ENCODE data around the gene TRIM43. TPM values are rescaled to one million over a fixed set of nuclear protein-coding genes. Genes with fewer than 3 reads are reported as not detected.

Gene TRIM43
- polyA plus RNA-seq, 1 of the 3 experiments (the other 2 are of a cell fraction), result 0.23 TPM

- Histone ChIP-seq H3K27ac (ENCODE audit: low read depth in 2 of 2, low read length in 1 of 2) (no peak overlapping the region), H3K27me3 (ENCODE audit: insufficient read depth) (no peaks in the 10 kb centered on the region; the same call in 1 of the 2 replicates), H3F3A (replicated peaks; ENCODE audit: insufficient read depth) (peaks cover 6% of the 10 kb centered on the region), H2AFZ (ENCODE audit: low read depth) (no peak overlapping the region), H3K9me3 (no peaks in the 10 kb centered on the region), H3K4me1 (ENCODE audit: control insufficient read depth in 1 of 2, insufficient read depth in 2 of 2, low read depth in 1 of 2, low read length in 1 of 2) (no peaks in the 10 kb centered on the region), H3K4me2 (no peak overlapping the region), H3K9me2 (no peaks in the 10 kb centered on the region), H3K4me3 (ENCODE audit: low read depth in 2 of 2, low read length in 1 of 2) (no peak overlapping the region), H4K20me1 (ENCODE audit: insufficient read depth) (no peaks in the 10 kb centered on the region), H3K9ac (no peak overlapping the region), H3K36me3 (replicated peaks in 1 of 2; ENCODE audit: control insufficient read depth in 1 of 2, insufficient read depth in 2 of 2, low read length in 1 of 2) (no peaks in the 10 kb centered on the region), H3K79me2 (ENCODE audit: insufficient read depth) (no peaks in the 10 kb centered on the region)
- DNase-seq, result no peak
- TF ChIP-seq MXI1 (IDR thresholded peaks at IDR 0.05; ENCODE audit: low read depth, low read length) (no peak), TCF12 (IDR thresholded peaks at IDR 0.05) (no peak)
- POLR2A ChIA-PET, result no interaction called here
- WGBS (ENCODE audit: low lambda C conversion rate), result 51% methylated on average over 2 of the region's 2 CpGs
- CTCF ChIA-PET, result no interaction called here
These were observed 38.9 kb upstream of the TRIM43 start for GRCh38 chr2:95552911-95553310.

- POLR2A ChIA-PET, result no interaction called here
- Histone ChIP-seq H2AFZ (ENCODE audit: low read depth) (no peak overlapping the region), H3K9me2 (no peaks in the 10 kb centered on the region), H3K4me1 (ENCODE audit: control insufficient read depth in 1 of 2, insufficient read depth in 2 of 2, low read depth in 1 of 2, low read length in 1 of 2) (no peaks in the 10 kb centered on the region), H4K20me1 (ENCODE audit: insufficient read depth) (no peaks in the 10 kb centered on the region), H3K9ac (no peak overlapping the region), H3K27ac (ENCODE audit: low read depth in 2 of 2, low read length in 1 of 2) (no peak overlapping the region), H3F3A (replicated peaks; ENCODE audit: insufficient read depth) (no peaks in the 10 kb centered on the region), H3K4me2 (no peak overlapping the region), H3K36me3 (replicated peaks in 1 of 2; ENCODE audit: control insufficient read depth in 1 of 2, insufficient read depth in 2 of 2, low read length in 1 of 2) (no peaks in the 10 kb centered on the region), H3K9me3 (no peaks in the 10 kb centered on the region), H3K4me3 (ENCODE audit: low read depth in 2 of 2, low read length in 1 of 2) (no peak overlapping the region), H3K79me2 (ENCODE audit: insufficient read depth) (no peaks in the 10 kb centered on the region), H3K27me3 (ENCODE audit: insufficient read depth) (peaks cover 11% of the 10 kb centered on the region; the same call in 1 of the 2 replicates)
- DNase-seq, result no peak
- TF ChIP-seq GATA2 (CRISPR knock-in tag; IDR thresholded peaks at IDR 0.05) (no peak), FOSL2 (IDR thresholded peaks at IDR 0.05; ENCODE audit: borderline replicate concordance, low read depth) (no peak), RFX5 (IDR thresholded peaks at IDR 0.05; ENCODE audit: low read length) (no peak), MEF2A (IDR thresholded peaks at IDR 0.05; ENCODE audit: borderline replicate concordance, low read depth) (no peak), RXRA (IDR thresholded peaks at IDR 0.05; ENCODE audit: borderline replicate concordance, low read depth) (no peak), YY1 (IDR thresholded peaks at IDR 0.05; ENCODE audit: low read depth) (no peak)
- 5% methylated on average over 2 of the region's 2 CpGs for WGBS (ENCODE audit: low lambda C conversion rate)
- CTCF ChIA-PET, result no interaction called here
These were observed 22.6 kb upstream of the TRIM43 start for GRCh38 chr2:95569170-95569569.

GRCh38 chr2:95573866-95574265 is 17.9 kb upstream of the TRIM43 start:
- Histone ChIP-seq H3K9me3 (no peaks in the 10 kb centered on the region), H3K9me2 (no peaks in the 10 kb centered on the region), H3K27ac (ENCODE audit: low read depth in 2 of 2, low read length in 1 of 2) (no peak overlapping the region), H3K27me3 (ENCODE audit: insufficient read depth) (peaks cover 13% of the 10 kb centered on the region; the same call in 1 of the 2 replicates), H3K4me2 (no peak overlapping the region), H3K79me2 (ENCODE audit: insufficient read depth) (no peaks in the 10 kb centered on the region), H3K4me1 (ENCODE audit: control insufficient read depth in 1 of 2, insufficient read depth in 2 of 2, low read depth in 1 of 2, low read length in 1 of 2) (no peaks in the 10 kb centered on the region), H3K4me3 (ENCODE audit: low read depth in 2 of 2, low read length in 1 of 2) (no peak overlapping the region), H3K9ac (no peak overlapping the region), H3K36me3 (replicated peaks in 1 of 2; ENCODE audit: control insufficient read depth in 1 of 2, insufficient read depth in 2 of 2, low read length in 1 of 2) (no peaks in the 10 kb centered on the region), H2AFZ (ENCODE audit: low read depth) (no peak overlapping the region), H3F3A (replicated peaks; ENCODE audit: insufficient read depth) (no peaks in the 10 kb centered on the region), H4K20me1 (ENCODE audit: insufficient read depth) (no peaks in the 10 kb centered on the region)
- ChIA-PET CTCF (no interaction called here), POLR2A (no interaction called here)
- no peak for DNase-seq
- TF ChIP-seq IRF3 (IDR thresholded peaks at IDR 0.05; ENCODE audit: low read depth, low read length), result no peak
- 0% methylated on average over 2 of the region's 2 CpGs for WGBS (ENCODE audit: low lambda C conversion rate)
